ENCODE data around the gene VAMP3. TPM values are rescaled to one million over a fixed set of nuclear protein-coding genes. Genes with fewer than 3 reads are reported as not detected.
A peak's percentile ranks its signal among the peaks of the same experiment; 100 is the strongest.

VAMP3 gene, protein sequence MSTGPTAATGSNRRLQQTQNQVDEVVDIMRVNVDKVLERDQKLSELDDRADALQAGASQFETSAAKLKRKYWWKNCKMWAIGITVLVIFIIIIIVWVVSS
- total RNA-seq, result 10 to 100 TPM; 48.0 to 69.0 (median 66.1) TPM

DNA sequence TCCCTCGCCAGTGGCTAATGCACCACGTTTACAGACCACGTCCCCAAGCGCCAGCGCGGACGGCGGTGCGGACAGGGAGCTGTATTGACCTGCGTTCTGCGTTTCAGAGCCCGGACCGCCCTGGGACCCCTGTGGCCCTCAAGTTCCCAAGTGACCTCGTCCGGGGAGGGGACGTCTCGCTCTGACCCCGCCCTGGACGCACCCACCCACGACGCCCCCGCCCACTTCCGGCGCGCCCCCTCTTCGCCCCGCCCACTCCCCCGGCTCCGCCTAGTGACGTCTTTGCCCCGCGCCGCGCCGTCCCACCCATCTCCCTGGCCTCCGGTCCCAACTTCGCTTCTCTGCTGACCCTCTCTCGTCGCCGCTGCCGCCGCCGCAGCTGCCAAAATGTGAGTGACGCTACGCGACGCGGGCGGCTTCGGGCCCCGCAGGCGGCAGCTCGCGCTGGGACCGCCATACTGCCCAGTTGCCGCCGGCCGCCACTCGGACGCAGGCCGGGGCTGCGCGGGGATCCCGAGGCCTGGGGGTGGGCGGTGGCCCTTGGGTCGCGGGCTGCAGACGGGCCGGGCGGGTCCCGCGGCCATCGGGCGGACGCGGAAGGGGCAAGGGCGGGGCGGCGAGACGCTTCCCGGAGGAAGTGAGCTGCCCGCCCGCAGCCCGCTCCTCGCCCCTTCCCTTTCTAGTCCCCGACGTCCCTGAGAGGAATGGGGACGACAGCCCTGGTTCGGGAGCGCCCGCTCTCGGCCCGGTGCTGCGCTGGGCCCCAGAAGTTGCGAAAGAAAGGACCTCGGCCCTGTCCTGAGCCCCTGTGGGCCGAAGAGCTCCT lies at the start of gene VAMP3:
Gene VAMP3, plus strand, starts transcription at position 300 of the 826 bp plus-strand sequence. Its CDS starts 88 bp downstream, at position 388.
- TF ChIP-seq, protein P1, sequence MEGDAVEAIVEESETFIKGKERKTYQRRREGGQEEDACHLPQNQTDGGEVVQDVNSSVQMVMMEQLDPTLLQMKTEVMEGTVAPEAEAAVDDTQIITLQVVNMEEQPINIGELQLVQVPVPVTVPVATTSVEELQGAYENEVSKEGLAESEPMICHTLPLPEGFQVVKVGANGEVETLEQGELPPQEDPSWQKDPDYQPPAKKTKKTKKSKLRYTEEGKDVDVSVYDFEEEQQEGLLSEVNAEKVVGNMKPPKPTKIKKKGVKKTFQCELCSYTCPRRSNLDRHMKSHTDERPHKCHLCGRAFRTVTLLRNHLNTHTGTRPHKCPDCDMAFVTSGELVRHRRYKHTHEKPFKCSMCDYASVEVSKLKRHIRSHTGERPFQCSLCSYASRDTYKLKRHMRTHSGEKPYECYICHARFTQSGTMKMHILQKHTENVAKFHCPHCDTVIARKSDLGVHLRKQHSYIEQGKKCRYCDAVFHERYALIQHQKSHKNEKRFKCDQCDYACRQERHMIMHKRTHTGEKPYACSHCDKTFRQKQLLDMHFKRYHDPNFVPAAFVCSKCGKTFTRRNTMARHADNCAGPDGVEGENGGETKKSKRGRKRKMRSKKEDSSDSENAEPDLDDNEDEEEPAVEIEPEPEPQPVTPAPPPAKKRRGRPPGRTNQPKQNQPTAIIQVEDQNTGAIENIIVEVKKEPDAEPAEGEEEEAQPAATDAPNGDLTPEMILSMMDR (IDR thresholded peaks at IDR 0.05), result no peak
- peak; percentile 36 to 70 for TF ChIP-seq POLR2A (IDR thresholded peaks at IDR 0.05)
- H3K4me3 ChIP-seq, result peak within 1 kb of the TSS; percentile 89 to 100 (median 96)
- DNase-seq, result peak; percentile 86 to 94 (median 94)
- peak within 1 kb of the TSS; percentile 91 to 97 (median 95) for H3K27ac ChIP-seq
- H3K36me3 ChIP-seq, result peaks cover 0 to 20% (median 0%) of the 10 kb centered on the region in 3 donors
- no peaks in the 10 kb centered on the region for H3K9me3 ChIP-seq
- no peaks in the 10 kb centered on the region for H3K27me3 ChIP-seq
- peaks cover 0 to 16% (median 1%) of the 10 kb centered on the region in 4 donors for H3K4me1 ChIP-seq

DNA sequence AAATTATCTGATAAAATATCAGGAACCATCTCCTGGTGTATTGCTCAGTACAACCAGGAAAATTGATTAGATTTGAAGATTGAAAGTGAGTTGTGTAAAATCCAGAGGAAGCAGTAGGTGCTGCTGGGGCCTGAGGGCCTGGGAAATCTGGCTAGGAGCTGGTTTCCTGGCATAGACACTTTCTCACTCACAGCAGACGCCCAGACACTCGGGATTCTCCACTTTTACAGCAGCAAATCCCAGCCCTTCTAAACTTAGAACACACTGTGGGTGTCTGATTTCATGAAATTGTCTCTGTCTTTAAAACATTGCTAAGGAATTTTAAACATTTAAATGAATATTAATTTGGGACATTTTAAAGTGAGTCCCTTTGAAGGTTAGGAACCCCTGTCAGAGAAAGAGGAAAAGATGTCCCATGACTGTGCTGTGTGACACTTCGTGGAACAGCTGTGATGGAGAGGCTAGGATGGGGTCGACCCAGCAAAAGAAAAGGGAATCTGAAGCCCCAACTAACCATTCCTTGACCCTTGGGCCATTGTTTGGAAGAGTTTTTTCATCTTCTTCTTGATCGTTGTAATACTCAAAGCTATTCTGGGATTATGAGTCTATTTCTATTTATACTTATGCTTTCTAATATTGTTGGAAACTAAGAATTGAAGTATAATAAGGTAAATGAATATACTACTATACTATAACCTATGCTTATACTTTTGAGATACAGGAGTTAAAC lies 49.0 kb upstream of the VAMP3 start:
- no peak for TF ChIP-seq POLR2A (IDR thresholded peaks at IDR 0.05)
- TF ChIP-seq, protein P1 (IDR thresholded peaks at IDR 0.05), result no peak
- H3K27me3 ChIP-seq, result no peaks in the 10 kb centered on the region
- H3K27ac ChIP-seq, result no peak overlapping the region
- no peaks in the 10 kb centered on the region for H3K36me3 ChIP-seq
- no peak for DNase-seq
- H3K9me3 ChIP-seq, result no peaks in the 10 kb centered on the region
- no peaks in the 10 kb centered on the region for H3K4me1 ChIP-seq
- H3K4me3 ChIP-seq, result no peak overlapping the region

DNA sequence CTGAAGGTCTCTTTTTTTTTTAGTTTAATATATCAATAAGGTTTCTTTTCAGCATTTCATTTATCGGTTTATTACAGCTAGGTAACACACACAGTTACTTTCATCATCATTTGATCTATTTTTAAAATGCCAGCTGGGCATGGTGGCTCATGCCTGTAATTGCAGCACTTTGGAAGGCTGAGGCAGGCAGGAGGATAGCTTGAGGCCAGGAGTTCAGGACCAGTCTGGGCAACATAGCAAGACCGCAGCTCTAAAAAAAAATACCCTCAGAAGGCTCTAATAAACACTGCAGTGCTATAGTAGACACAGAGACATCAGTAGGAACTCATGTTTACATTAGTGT lies 48.5 kb upstream of the VAMP3 start:
- DNase-seq, result no peak
- Histone ChIP-seq H3K36me3 (no peaks in the 10 kb centered on the region), H3K4me1 (no peaks in the 10 kb centered on the region), H3K4me3 (no peak overlapping the region), H3K27ac (no peak overlapping the region), H3K27me3 (no peaks in the 10 kb centered on the region), H3K9me3 (no peaks in the 10 kb centered on the region)
- no peak for TF ChIP-seq POLR2A (IDR thresholded peaks at IDR 0.05)
- TF ChIP-seq, protein P1 (IDR thresholded peaks at IDR 0.05), result no peak

DNA sequence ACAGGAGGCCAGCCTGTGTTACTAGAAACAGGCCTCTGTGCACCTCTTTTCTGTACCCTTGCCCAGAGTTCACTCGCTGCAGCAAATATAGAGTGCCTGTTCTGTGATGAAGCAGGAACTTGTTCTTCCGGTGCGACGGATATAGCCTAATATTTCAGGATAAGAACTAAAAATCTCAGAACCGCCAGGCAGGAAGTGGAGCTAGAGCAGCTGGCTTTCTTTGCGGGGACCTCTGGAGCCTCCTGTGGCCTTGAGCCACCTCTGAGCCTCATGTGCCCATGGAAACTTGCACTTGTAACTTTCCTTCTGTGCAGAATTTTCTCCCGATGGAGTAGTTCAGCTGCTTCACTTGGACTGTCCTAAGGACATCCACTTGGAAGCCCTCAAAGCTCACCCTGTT lies 44.5 kb upstream of the VAMP3 start:
- no peak overlapping the region for H3K27ac ChIP-seq

DNA sequence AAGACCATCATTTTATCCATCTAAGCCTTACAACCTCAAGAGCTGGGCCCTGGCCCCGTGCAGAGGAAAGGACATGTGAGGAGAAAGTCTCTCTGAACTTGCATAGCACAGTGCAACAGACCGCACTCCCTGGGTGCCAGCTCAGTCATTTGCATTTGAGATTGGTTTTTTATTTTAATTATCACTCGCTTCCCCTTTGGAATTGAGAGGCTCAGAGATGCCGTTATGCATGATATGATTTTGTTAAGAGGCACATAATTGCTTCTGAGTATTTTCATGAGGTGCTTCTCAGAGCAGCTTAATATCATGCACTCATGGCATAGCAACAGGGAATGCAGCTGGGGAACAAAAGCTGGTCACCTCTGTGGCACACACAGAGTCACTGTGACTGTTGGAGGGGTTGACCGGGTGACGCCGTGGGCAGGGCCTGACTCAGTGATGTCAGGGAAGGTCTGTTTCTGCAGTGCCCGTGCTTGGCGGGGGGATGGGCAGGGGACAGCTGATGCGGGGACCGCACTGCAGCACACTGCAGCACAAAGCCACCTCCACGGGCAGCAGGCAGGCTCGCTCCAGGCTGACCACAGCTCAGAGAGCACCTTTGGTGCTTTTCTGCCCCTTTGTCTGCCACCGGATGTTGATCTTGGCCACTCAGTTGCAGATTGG lies 43.2 kb upstream of the VAMP3 start:
- no peaks in the 10 kb centered on the region for H3K36me3 ChIP-seq
- no peak overlapping the region for H3K27ac ChIP-seq
- TF ChIP-seq POLR2A (IDR thresholded peaks at IDR 0.05), result no peak
- TF ChIP-seq, protein P1 (IDR thresholded peaks at IDR 0.05), result no peak
- H3K9me3 ChIP-seq, result no peaks in the 10 kb centered on the region
- DNase-seq, result no peak
- no peaks in the 10 kb centered on the region for H3K4me1 ChIP-seq
- no peaks in the 10 kb centered on the region for H3K27me3 ChIP-seq
- no peak overlapping the region for H3K4me3 ChIP-seq

More for the DNA sequence above, 44.5 kb upstream of the VAMP3 start:
- DNase-seq, result no peak
- no peaks in the 10 kb centered on the region for H3K4me1 ChIP-seq
- H3K36me3 ChIP-seq, result no peaks in the 10 kb centered on the region
- H3K4me3 ChIP-seq, result no peak overlapping the region
- no peak for TF ChIP-seq POLR2A (IDR thresholded peaks at IDR 0.05)
- TF ChIP-seq, protein P1 (IDR thresholded peaks at IDR 0.05), result no peak
- H3K27me3 ChIP-seq, result no peaks in the 10 kb centered on the region
- no peaks in the 10 kb centered on the region for H3K9me3 ChIP-seq

All from Peyer's patch (tissue), 4 donors.